ENCODE data around the gene RCC1. TPM values are rescaled to one million over a fixed set of nuclear protein-coding genes. Genes with fewer than 3 reads are reported as not detected.
"Not testable (repeated sequence)": the region's sequence is repeated elsewhere in the genome, so short reads cannot be mapped to it uniquely, and the experiment has no call there.

Gene RCC1
- total RNA-seq, 1 donor from 2014 or later = 34.8 TPM

DNA sequence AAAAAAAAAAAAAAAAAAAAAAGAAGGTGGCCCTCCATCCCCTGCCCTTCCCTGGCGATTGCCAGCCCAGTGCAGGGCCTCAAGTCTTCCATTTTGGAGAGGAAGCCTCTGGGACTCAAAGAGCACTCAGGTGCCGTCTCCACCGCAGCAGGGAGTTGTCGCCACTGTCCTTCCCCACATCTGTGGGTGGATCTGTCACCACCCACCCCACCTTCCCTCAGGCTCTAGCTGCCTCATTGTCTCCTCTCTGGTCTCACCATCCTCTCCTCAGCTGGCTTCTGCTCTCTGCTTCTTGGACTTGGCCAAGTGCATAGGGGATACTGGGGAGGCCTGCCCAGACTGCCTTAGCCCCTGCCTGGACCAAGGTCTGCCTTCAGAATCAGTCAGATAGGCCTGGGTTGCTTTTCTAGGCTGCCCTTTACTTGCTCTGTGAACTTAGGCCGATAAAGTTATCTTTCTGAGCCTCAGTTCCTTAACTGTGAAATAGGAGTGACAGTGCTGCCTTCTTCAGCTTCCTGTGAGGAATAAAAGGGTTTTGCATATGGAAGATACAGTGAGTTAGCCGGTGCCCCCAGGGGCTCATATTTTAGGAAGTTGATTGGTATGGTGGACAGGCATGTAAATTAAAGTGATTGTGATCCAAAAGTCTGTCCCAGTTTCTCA lies 15.8 kb downstream of the RCC1 start:
- peak overlapping the region; percentile 27 for H3K4me3 Mint-ChIP-seq
- peaks cover 15% of the 10 kb centered on the region for H3K36me3 Mint-ChIP-seq
- Histone ChIP-seq H3K9me3 (ENCODE audit: low read depth) (no peaks in the 10 kb centered on the region), H3K4me2 (no peak overlapping the region), H3K79me2 (ENCODE audit: low read depth) (peaks cover 79% of the 10 kb centered on the region), H3K27ac (no peak overlapping the region), H4K20me1 (ENCODE audit: low read depth) (peaks cover 64% of the 10 kb centered on the region), H3K4me3 (no peak overlapping the region), H3K9ac (no peak overlapping the region), H2AFZ (replicated peaks) (no peak overlapping the region), H3F3A (ENCODE audit: low read depth) (peaks cover 23% of the 10 kb centered on the region), H3K4me1 (peaks cover 13% of the 10 kb centered on the region), H3K36me3 (no peaks in the 10 kb centered on the region), H3K27me3 (no peaks in the 10 kb centered on the region)
- H3K9me3 Mint-ChIP-seq = no peaks in the 10 kb centered on the region
- peaks cover 4% of the 10 kb centered on the region for H3K27me3 Mint-ChIP-seq (ENCODE audit: insufficient read depth, low read depth)
- peaks cover 21% of the 10 kb centered on the region for H3K4me1 Mint-ChIP-seq
- TF ChIP-seq, protein P1, sequence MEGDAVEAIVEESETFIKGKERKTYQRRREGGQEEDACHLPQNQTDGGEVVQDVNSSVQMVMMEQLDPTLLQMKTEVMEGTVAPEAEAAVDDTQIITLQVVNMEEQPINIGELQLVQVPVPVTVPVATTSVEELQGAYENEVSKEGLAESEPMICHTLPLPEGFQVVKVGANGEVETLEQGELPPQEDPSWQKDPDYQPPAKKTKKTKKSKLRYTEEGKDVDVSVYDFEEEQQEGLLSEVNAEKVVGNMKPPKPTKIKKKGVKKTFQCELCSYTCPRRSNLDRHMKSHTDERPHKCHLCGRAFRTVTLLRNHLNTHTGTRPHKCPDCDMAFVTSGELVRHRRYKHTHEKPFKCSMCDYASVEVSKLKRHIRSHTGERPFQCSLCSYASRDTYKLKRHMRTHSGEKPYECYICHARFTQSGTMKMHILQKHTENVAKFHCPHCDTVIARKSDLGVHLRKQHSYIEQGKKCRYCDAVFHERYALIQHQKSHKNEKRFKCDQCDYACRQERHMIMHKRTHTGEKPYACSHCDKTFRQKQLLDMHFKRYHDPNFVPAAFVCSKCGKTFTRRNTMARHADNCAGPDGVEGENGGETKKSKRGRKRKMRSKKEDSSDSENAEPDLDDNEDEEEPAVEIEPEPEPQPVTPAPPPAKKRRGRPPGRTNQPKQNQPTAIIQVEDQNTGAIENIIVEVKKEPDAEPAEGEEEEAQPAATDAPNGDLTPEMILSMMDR (IDR thresholded peaks at IDR 0.05) = no peak
- TF ChIP-seq EZH2 (IDR thresholded peaks at IDR 0.05) = no peak
- no peak for TF ChIP-seq EZH2phosphoT487 (IDR thresholded peaks at IDR 0.05)
- DNase-seq (ENCODE audit: low spot score) = no peak
- no peak overlapping the region for H3K27ac Mint-ChIP-seq

DNA sequence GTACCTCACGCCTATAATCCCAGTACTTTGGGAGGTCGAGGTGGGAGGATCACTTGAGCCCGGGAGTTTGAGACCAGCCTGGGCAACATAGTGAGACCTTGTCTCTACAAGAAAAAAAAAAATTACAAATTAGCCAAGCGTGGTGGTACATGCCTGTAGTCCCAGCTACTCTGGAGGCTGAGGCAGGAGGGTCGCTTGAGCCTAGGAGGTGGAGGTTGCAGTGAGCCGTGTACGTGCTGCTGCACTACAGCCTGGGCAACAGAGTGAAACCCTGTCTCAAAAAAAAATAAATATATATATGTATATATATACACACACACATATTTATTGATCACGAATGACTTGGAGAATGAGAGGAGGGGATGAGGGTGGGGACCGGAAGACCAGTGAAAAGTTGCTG lies 16.7 kb downstream of the RCC1 start:
- H3K4me2 ChIP-seq; H2AFZ ChIP-seq (replicated peaks); H3K36me3 ChIP-seq; DNase-seq (ENCODE audit: low spot score); H3K9me3 ChIP-seq (ENCODE audit: low read depth); H3K9me3 Mint-ChIP-seq; H3K4me3 ChIP-seq; H3K27ac Mint-ChIP-seq; H3K9ac ChIP-seq; H3K4me3 Mint-ChIP-seq; H3K27me3 Mint-ChIP-seq (ENCODE audit: insufficient read depth, low read depth); H3K27ac ChIP-seq; H3K27me3 ChIP-seq: not testable (repeated sequence)
- Histone ChIP-seq H3F3A (ENCODE audit: low read depth) (peaks cover 14% of the 10 kb centered on the region), H3K79me2 (ENCODE audit: low read depth) (peaks cover 85% of the 10 kb centered on the region), H4K20me1 (ENCODE audit: low read depth) (peaks cover 60% of the 10 kb centered on the region), H3K4me1 (peaks cover 13% of the 10 kb centered on the region)
- peaks cover 18% of the 10 kb centered on the region for H3K4me1 Mint-ChIP-seq
- peaks cover 15% of the 10 kb centered on the region for H3K36me3 Mint-ChIP-seq

DNA sequence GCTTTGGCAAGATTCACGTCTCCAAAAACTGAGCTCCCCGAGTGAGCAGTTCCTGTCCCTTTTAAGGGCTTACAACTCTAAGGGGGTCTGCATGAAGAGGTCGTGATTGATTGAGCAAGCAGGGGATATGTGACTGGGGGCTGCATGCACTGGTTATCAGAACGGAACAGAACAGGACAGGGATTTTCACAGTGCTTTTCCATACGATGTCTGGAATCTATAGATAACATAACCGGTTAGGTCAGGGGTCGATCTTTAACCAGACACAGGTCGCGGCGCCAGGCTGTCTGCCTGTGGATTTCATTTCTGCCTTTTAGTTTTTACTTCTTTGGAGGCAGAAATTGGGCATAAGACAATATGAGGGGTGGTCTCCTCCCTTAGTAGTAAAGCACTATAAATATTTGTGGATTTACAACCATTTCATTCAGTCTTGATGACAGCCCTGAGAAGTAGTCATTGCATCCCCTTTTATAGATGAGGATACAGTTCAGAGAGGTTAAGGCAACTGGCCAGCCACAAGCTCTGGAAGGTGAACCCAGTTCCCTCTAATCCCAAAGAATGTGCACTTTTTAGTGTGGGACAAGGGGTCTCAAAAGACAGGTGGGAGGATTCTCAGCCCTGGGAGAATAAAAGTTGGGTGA lies 19.3 kb downstream of the RCC1 start:
- not testable (repeated sequence) for H3K4me1 Mint-ChIP-seq; H3K4me3 Mint-ChIP-seq; H3K4me1 ChIP-seq; H3K9me3 ChIP-seq (ENCODE audit: low read depth); H2AFZ ChIP-seq (replicated peaks); H3K9ac ChIP-seq; H3K27me3 ChIP-seq; H3K9me3 Mint-ChIP-seq; H3K27ac Mint-ChIP-seq; DNase-seq (ENCODE audit: low spot score); H3K4me2 ChIP-seq; H3K4me3 ChIP-seq; H3F3A ChIP-seq (ENCODE audit: low read depth); H3K27me3 Mint-ChIP-seq (ENCODE audit: insufficient read depth, low read depth); H3K36me3 ChIP-seq
- Histone ChIP-seq H4K20me1 (ENCODE audit: low read depth) (peaks cover 44% of the 10 kb centered on the region), H3K27ac (peak overlapping the region; percentile 29), H3K79me2 (ENCODE audit: low read depth) (peaks cover 86% of the 10 kb centered on the region)
- peaks cover 17% of the 10 kb centered on the region for H3K36me3 Mint-ChIP-seq

DNA sequence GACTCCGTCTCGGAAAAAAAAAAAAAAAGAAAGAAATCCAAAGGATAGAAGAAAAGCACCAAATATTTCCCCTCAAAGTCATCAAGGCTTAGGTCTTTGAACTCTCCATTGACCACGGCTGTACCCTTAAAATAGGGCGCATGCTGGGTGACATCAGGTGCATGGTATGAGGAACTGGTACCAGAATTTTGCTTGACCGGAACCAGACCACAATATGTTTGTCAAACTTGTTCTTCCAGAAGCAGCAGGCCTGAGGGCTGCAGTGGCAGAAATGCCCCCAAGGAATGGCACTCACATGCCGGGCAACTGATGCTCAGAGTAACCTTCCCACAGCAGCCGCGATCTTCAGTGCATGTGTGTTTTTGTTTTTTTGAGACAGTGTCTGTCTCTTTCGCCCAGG lies 21.0 kb downstream of the RCC1 start:
- H3K27ac Mint-ChIP-seq = no peak overlapping the region

More for the DNA sequence above, 21.0 kb downstream of the RCC1 start:
- TF ChIP-seq EZH2 (IDR thresholded peaks at IDR 0.05) (no peak), EZH2phosphoT487 (IDR thresholded peaks at IDR 0.05) (no peak)
- TF ChIP-seq, protein P1 (IDR thresholded peaks at IDR 0.05) = no peak
- H2AFZ ChIP-seq (replicated peaks) = no peak overlapping the region
- no peak overlapping the region for H3K9ac ChIP-seq
- H4K20me1 ChIP-seq (ENCODE audit: low read depth) = peaks cover 33% of the 10 kb centered on the region
- H3K9me3 Mint-ChIP-seq = no peaks in the 10 kb centered on the region
- peaks cover 70% of the 10 kb centered on the region for H3K79me2 ChIP-seq (ENCODE audit: low read depth)
- H3K27me3 Mint-ChIP-seq (ENCODE audit: insufficient read depth, low read depth) = peaks cover 4% of the 10 kb centered on the region
- H3K4me1 Mint-ChIP-seq = no peaks in the 10 kb centered on the region
- no peak overlapping the region for H3K4me3 ChIP-seq
- H3F3A ChIP-seq (ENCODE audit: low read depth) = no peaks in the 10 kb centered on the region
- H3K27me3 ChIP-seq = no peaks in the 10 kb centered on the region
- no peak overlapping the region for H3K27ac ChIP-seq
- no peak overlapping the region for H3K4me3 Mint-ChIP-seq
- H3K9me3 ChIP-seq (ENCODE audit: low read depth) = no peaks in the 10 kb centered on the region
- peaks cover 5% of the 10 kb centered on the region for H3K4me1 ChIP-seq
- H3K36me3 ChIP-seq = no peaks in the 10 kb centered on the region
- H3K36me3 Mint-ChIP-seq = peaks cover 18% of the 10 kb centered on the region
- DNase-seq (ENCODE audit: low spot score) = no peak
- H3K4me2 ChIP-seq = no peak overlapping the region
